HEK293 (cell line): ENCODE results near the gene SMTNL1.

Experiments
- CTCF ChIA-PET: fragments of 350-600 bp; formaldehyde crosslinking; extraction: SDS; loops from one replicate; lab custom pipeline; 2021; ENCODE audit warnings: antibody characterized with exemption; lab: Yijun Ruan, JAX
- POLR2A ChIA-PET: fragments of 300-600 bp; formaldehyde crosslinking; extraction: SDS; loops from one replicate; lab custom pipeline; 2020; ENCODE audit warnings: antibody characterized with exemption, inconsistent platforms; lab: Yijun Ruan, JAX
- H3K27ac ChIP-seq: fragments of 200-500 bp; sonication (Bioruptor generic); 2 replicates; pipeline ENCODE4 v1.5.1; 2014; ENCODE audit warnings: low read depth, low read length, control low read depth, inconsistent platforms; ENCODE audit errors: extremely low read depth
- H3K36me3 ChIP-seq, 2 experiments: fragments of 200-500 bp in 1 of 2; sonication (Bioruptor generic) in 1 of 2; 1 replicate in 1 of 2; 2 replicates in 1 of 2; pipeline ENCODE4 v1.5.1; 2014 to 2017; ENCODE audit warnings: inconsistent platforms in 2 of 2, low read length in 2 of 2; ENCODE audit not compliant: control insufficient read depth in 2 of 2, insufficient read depth in 1 of 2
- H3K4me1 ChIP-seq: fragments of 200-500 bp; sonication (Bioruptor generic); 2 replicates; pipeline ENCODE4 v1.5.1; 2014; ENCODE audit warnings: mild to moderate bottlenecking, low read length, inconsistent platforms; ENCODE audit not compliant: control insufficient read depth, insufficient read depth
- H3K4me3 ChIP-seq: 2 replicates; pipeline ENCODE4 v1.5.1; 2011; ENCODE audit warnings: low read depth, mild to moderate bottlenecking, control low read depth, low read length, moderate library complexity
- H3K9me3 ChIP-seq: fragments of 200-500 bp; sonication (Bioruptor generic); 2 replicates; pipeline ENCODE4 v1.5.1; 2014; ENCODE audit warnings: low read depth, low read length, inconsistent platforms; ENCODE audit not compliant: control insufficient read depth, insufficient read depth
- IKZF3 ChIP-seq: fragments of 450-650 bp; IDR thresholded peaks from 2 replicates; pipeline ENCODE4 v1.5.0; 2018; ENCODE audit warnings: missing biosample characterization, mild to moderate bottlenecking, missing genetic modification characterization, moderate library complexity
- KLF8 ChIP-seq: fragments of 450-650 bp; formaldehyde crosslinking; IDR thresholded peaks from 2 replicates; pipeline ENCODE4 v1.5.1; 2016; ENCODE audit warnings: missing biosample characterization, missing genetic modification characterization
- MEIS1 ChIP-seq: sonication (generic); formaldehyde crosslinking; IDR thresholded peaks from 2 replicates; pipeline ENCODE4 v1.8.1; 2022; ENCODE audit warnings: missing genetic modification reagents, mild to moderate bottlenecking, borderline replicate concordance
- OVOL3 ChIP-seq: fragments of 450-650 bp; formaldehyde crosslinking; IDR thresholded peaks from 2 replicates; pipeline ENCODE4 v1.5.1; 2016; ENCODE audit warnings: missing biosample characterization, missing genetic modification characterization
- SCRT1 ChIP-seq: fragments of 450-650 bp; formaldehyde crosslinking; IDR thresholded peaks from 2 replicates; pipeline ENCODE4 v1.5.1; 2016; ENCODE audit warnings: missing biosample characterization, missing genetic modification characterization, borderline replicate concordance
- WT1 ChIP-seq: fragments of 450-650 bp; formaldehyde crosslinking; IDR thresholded peaks from 2 replicates; pipeline ENCODE4 v1.5.1; 2016; ENCODE audit warnings: missing biosample characterization, missing genetic modification characterization
- ZNF121 ChIP-seq: fragments of 450-650 bp; formaldehyde crosslinking; IDR thresholded peaks from 2 replicates; pipeline ENCODE4 v1.5.1; 2016; ENCODE audit warnings: missing biosample characterization, missing genetic modification characterization
- ZNF169 ChIP-seq: fragments of 450-650 bp; formaldehyde crosslinking; IDR thresholded peaks from 2 replicates; pipeline ENCODE4 v1.5.1; 2016; ENCODE audit warnings: missing biosample characterization, missing genetic modification characterization
- ZNF214 ChIP-seq: fragments of 450-650 bp; formaldehyde crosslinking; IDR thresholded peaks from 2 replicates; pipeline ENCODE4 v1.5.1; 2017; ENCODE audit warnings: missing biosample characterization, mild to moderate bottlenecking, missing genetic modification characterization, borderline replicate concordance
- ZNF473 ChIP-seq: fragments of 450-650 bp; formaldehyde crosslinking; IDR thresholded peaks from 2 replicates; pipeline ENCODE4 v1.5.1; 2017; ENCODE audit warnings: missing biosample characterization, missing genetic modification characterization
- ZNF624 ChIP-seq: fragments of 450-650 bp; formaldehyde crosslinking; IDR thresholded peaks from 2 replicates; pipeline ENCODE4 v1.5.1; 2017; ENCODE audit warnings: missing biosample characterization, missing genetic modification characterization
- ZNF76 ChIP-seq: fragments of 450-650 bp; formaldehyde crosslinking; IDR thresholded peaks from 2 replicates; pipeline ENCODE4; 2016; ENCODE audit warnings: low read depth, missing biosample characterization, missing genetic modification characterization, borderline replicate concordance
- ZNF768 ChIP-seq: fragments of 450-650 bp; formaldehyde crosslinking; IDR thresholded peaks from 2 replicates; pipeline ENCODE4 v1.5.1; 2018; ENCODE audit warnings: missing biosample characterization, mild to moderate bottlenecking, missing genetic modification characterization
- ZNF837 ChIP-seq: fragments of 450-650 bp; formaldehyde crosslinking; IDR thresholded peaks from 2 replicates; pipeline ENCODE4 v1.5.1; 2016; ENCODE audit warnings: missing biosample characterization, missing genetic modification characterization
- ZSCAN30 ChIP-seq: fragments of 450-650 bp; IDR thresholded peaks from 2 replicates; pipeline ENCODE4 v1.5.1; 2018; ENCODE audit warnings: missing biosample characterization, mild to moderate bottlenecking, missing genetic modification characterization, moderate library complexity
- TF ChIP-seq, protein P1 (sequence below): fragments of 450-650 bp; formaldehyde crosslinking; IDR thresholded peaks from 2 replicates; pipeline ENCODE4; 2016; ENCODE audit warnings: missing biosample characterization, missing genetic modification characterization
- TF ChIP-seq, protein P2 (sequence below): fragments of 450-650 bp; formaldehyde crosslinking; IDR thresholded peaks from 2 replicates; pipeline ENCODE4 v1.5.1; 2016; ENCODE audit warnings: missing biosample characterization, missing genetic modification characterization, borderline replicate concordance

The SMTNL1 gene

GRCh38 chr11:57588046-57588710 is 50.8 kb downstream of the SMTNL1 start (continued):
- TF ChIP-seq IKZF3: no peak
- TF ChIP-seq MEIS1: no peak
- no peak for TF ChIP-seq ZNF837 (tag by site-specific recombination)
- TF ChIP-seq ZNF76: no peak
- TF ChIP-seq, protein P1, sequence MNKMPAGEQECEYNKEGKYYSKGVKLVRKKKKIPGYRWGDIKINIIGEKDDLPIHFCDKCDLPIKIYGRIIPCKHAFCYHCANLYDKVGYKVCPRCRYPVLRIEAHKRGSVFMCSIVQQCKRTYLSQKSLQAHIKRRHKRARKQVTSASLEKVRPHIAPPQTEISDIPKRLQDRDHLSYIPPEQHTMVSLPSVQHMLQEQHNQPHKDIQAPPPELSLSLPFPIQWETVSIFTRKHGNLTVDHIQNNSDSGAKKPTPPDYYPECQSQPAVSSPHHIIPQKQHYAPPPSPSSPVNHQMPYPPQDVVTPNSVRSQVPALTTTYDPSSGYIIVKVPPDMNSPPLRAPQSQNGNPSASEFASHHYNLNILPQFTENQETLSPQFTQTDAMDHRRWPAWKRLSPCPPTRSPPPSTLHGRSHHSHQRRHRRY (tag by site-specific recombination): no peak
- TF ChIP-seq, protein P2, sequence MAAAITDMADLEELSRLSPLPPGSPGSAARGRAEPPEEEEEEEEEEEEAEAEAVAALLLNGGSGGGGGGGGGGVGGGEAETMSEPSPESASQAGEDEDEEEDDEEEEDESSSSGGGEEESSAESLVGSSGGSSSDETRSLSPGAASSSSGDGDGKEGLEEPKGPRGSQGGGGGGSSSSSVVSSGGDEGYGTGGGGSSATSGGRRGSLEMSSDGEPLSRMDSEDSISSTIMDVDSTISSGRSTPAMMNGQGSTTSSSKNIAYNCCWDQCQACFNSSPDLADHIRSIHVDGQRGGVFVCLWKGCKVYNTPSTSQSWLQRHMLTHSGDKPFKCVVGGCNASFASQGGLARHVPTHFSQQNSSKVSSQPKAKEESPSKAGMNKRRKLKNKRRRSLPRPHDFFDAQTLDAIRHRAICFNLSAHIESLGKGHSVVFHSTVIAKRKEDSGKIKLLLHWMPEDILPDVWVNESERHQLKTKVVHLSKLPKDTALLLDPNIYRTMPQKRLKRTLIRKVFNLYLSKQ: no peak
- TF ChIP-seq ZNF768: no peak
- no peak for TF ChIP-seq ZNF624 (tag by site-specific recombination)

GRCh38 chr11:57596266-57596885 is 59.0 kb downstream of the SMTNL1 start:
- no peak for TF ChIP-seq KLF8
- no peak for TF ChIP-seq WT1 (tag by site-specific recombination)
- Histone ChIP-seq H3K27ac (no peak overlapping the region), H3K36me3 (no peaks in the 10 kb centered on the region), H3K9me3 (no peaks in the 10 kb centered on the region), H3K4me3 (no peak overlapping the region), H3K4me1 (no peaks in the 10 kb centered on the region)
- ChIA-PET POLR2A (no interaction called here), CTCF (interaction anchor here (0.6 to 2.1 kb wide), 5 partner anchors 28 to 119 kb away, joined by 3 to 8 read pairs (median 3); partner anchors contain the start of gene UBE2L6)

DNA sequence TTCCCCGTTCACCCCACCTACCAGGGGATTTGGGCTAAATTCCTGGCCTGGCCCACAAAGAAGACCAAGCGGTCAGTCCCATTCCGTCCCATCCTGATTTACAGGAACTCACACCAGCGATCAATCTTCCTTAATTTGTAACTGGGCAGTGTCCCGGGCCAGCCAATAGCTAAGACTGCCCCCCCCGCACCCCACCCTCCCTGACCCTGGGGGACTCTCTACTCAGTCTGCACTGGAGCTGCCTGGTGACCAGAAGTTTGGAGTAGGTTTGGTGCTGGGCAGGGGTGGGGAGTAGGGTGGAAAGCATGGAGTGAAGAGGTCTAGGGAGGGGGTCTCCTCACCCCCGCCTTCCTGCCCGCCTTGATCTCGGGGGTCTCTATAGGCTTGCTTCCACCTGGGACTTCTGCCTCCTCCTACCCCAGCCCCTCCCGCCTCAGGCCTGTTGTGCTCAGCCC is 60.1 kb downstream of the SMTNL1 start, which contains the start of gene SERPING1:
TSS of gene SERPING1 (plus strand) at position 225 of the 455 bp plus-strand sequence. CDS start 586 bp downstream, outside the sequence.
- peak within 1 kb of the TSS; percentile 26 for H3K4me3 ChIP-seq
- H3K27ac ChIP-seq: no peak within 1 kb of the TSS
- H3K36me3 ChIP-seq: no peaks in the 10 kb centered on the region
- TF ChIP-seq ZNF169: no peak
- TF ChIP-seq ZNF121 (tag by site-specific recombination): no peak
- TF ChIP-seq WT1 (tag by site-specific recombination): no peak
- no peak for TF ChIP-seq ZNF473 (tag by site-specific recombination)
- no peak for TF ChIP-seq ZNF768
- TF ChIP-seq ZSCAN30 (tag by site-specific recombination): no peak
- no peak for TF ChIP-seq OVOL3
- TF ChIP-seq SCRT1 (tag by site-specific recombination): no peak
- TF ChIP-seq ZNF214: no peak
- H3K9me3 ChIP-seq: no peaks in the 10 kb centered on the region
- ChIA-PET POLR2A (interaction anchor here (1.2 to 1.3 kb wide), 2 partner anchors 43 to 80 kb away, joined by 3 read pairs; no protein-coding TSS in a partner anchor), CTCF (interaction anchor here (1.2 kb wide), 1 partner anchor 47 kb away, joined by 3 read pairs; no protein-coding TSS in a partner anchor)
- H3K4me1 ChIP-seq: no peaks in the 10 kb centered on the region
